Chondrocyte (in vitro differentiated cells): ENCODE measurements around the gene PRKAG2. TPM values are rescaled to one million over a fixed set of nuclear protein-coding genes. Genes with fewer than 3 reads are reported as not detected.
"Not testable (repeated sequence)": the region's sequence is repeated elsewhere in the genome, so short reads cannot be mapped to it uniquely, and the experiment has no call there.

ENCODE experiments used
- DNase-seq: peaks from one replicate; pipeline ENCODE4 v3.0.0; 2021; ENCODE audit warnings: mixed read lengths, low spot score
- H3K27ac Mint-ChIP-seq: one replicate; pipeline ENCODE4 v1.8.0; 2021; ENCODE audit warnings: mild to moderate bottlenecking, moderate library complexity, mixed read lengths; ENCODE audit not compliant: unreplicated experiment
- H3K27me3 Mint-ChIP-seq: 2 replicates; pipeline ENCODE4 v1.8.0; 2021; ENCODE audit warnings: low read depth, mixed read lengths
- H3K36me3 Mint-ChIP-seq: 2 replicates; pipeline ENCODE4 v1.8.0; 2021; ENCODE audit warnings: low read depth, mixed read lengths
- H3K4me1 Mint-ChIP-seq: 2 replicates; pipeline ENCODE4 v1.8.0; 2021; ENCODE audit warnings: low read depth, mild to moderate bottlenecking, mixed read lengths
- H3K4me3 Mint-ChIP-seq: one replicate; pipeline ENCODE4 v1.8.0; 2021; ENCODE audit warnings: mild to moderate bottlenecking, moderate library complexity, mixed read lengths; ENCODE audit not compliant: unreplicated experiment
- H3K9me3 Mint-ChIP-seq: 2 replicates; pipeline ENCODE4 v1.8.0; 2021; ENCODE audit warnings: low read depth, mixed read lengths
- total RNA-seq: library from RNA; stranded (reverse); gene quantifications from 3 replicates; pipeline ENCODE4 v1.2.1, GENCODE V29; 2021
- TF ChIP-seq, protein P1 (sequence below): fragments of 200-600 bp; sonication (generic); IDR thresholded peaks from 2 replicates; pipeline ENCODE4 v1.5.0; 2021; ENCODE audit warnings: antibody characterized with exemption, mild to moderate bottlenecking, moderate library complexity

PRKAG2 gene
- total RNA-seq, 1 donor from 2014 or later = 35.4 TPM

GRCh38 chr7:151585744-151586393 lies 291.0 kb downstream of the PRKAG2 start:
- Mint-ChIP-seq H3K27ac (no peak overlapping the region), H3K4me1 (no peaks in the 10 kb centered on the region), H3K27me3 (no peaks in the 10 kb centered on the region), H3K9me3 (no peaks in the 10 kb centered on the region), H3K36me3 (peaks cover 12% of the 10 kb centered on the region), H3K4me3 (no peak overlapping the region)
- DNase-seq = no peak
- TF ChIP-seq, protein P1, sequence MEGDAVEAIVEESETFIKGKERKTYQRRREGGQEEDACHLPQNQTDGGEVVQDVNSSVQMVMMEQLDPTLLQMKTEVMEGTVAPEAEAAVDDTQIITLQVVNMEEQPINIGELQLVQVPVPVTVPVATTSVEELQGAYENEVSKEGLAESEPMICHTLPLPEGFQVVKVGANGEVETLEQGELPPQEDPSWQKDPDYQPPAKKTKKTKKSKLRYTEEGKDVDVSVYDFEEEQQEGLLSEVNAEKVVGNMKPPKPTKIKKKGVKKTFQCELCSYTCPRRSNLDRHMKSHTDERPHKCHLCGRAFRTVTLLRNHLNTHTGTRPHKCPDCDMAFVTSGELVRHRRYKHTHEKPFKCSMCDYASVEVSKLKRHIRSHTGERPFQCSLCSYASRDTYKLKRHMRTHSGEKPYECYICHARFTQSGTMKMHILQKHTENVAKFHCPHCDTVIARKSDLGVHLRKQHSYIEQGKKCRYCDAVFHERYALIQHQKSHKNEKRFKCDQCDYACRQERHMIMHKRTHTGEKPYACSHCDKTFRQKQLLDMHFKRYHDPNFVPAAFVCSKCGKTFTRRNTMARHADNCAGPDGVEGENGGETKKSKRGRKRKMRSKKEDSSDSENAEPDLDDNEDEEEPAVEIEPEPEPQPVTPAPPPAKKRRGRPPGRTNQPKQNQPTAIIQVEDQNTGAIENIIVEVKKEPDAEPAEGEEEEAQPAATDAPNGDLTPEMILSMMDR = no peak

- Mint-ChIP-seq H3K27ac (no peak overlapping the region), H3K4me3 (no peak overlapping the region), H3K27me3 (no peaks in the 10 kb centered on the region), H3K36me3 (peaks cover 13% of the 10 kb centered on the region), H3K4me1 (no peaks in the 10 kb centered on the region), H3K9me3 (peaks cover 10% of the 10 kb centered on the region)
- TF ChIP-seq, protein P1 = no peak
- DNase-seq = no peak
These were observed 295.2 kb downstream of the PRKAG2 start for GRCh38 chr7:151581741-151582140.

- TF ChIP-seq, protein P1 = no peak
- Mint-ChIP-seq H3K9me3 (peaks cover 10% of the 10 kb centered on the region), H3K4me3 (no peak overlapping the region), H3K27ac (no peak overlapping the region), H3K36me3 (peaks cover 15% of the 10 kb centered on the region), H3K27me3 (no peaks in the 10 kb centered on the region), H3K4me1 (no peaks in the 10 kb centered on the region)
- DNase-seq = no peak
These were observed 297.3 kb downstream of the PRKAG2 start for GRCh38 chr7:151579644-151580043.

GRCh38 chr7:151575410-151575809 lies 301.5 kb downstream of the PRKAG2 start:
- Mint-ChIP-seq H3K4me3 (no peak overlapping the region), H3K27ac (no peak overlapping the region), H3K27me3 (no peaks in the 10 kb centered on the region), H3K9me3 (peaks cover 8% of the 10 kb centered on the region), H3K4me1 (peaks cover 12% of the 10 kb centered on the region), H3K36me3 (peaks cover 16% of the 10 kb centered on the region)
- DNase-seq = no peak
- TF ChIP-seq, protein P1 = no peak

GRCh38 chr7:151573046-151573445 lies 303.9 kb downstream of the PRKAG2 start:
- H3K9me3 Mint-ChIP-seq, H3K27ac Mint-ChIP-seq, H3K4me3 Mint-ChIP-seq, H3K27me3 Mint-ChIP-seq, DNase-seq: not testable (repeated sequence)
- H3K36me3 Mint-ChIP-seq = peaks cover 12% of the 10 kb centered on the region
- H3K4me1 Mint-ChIP-seq = peaks cover 12% of the 10 kb centered on the region

DNA sequence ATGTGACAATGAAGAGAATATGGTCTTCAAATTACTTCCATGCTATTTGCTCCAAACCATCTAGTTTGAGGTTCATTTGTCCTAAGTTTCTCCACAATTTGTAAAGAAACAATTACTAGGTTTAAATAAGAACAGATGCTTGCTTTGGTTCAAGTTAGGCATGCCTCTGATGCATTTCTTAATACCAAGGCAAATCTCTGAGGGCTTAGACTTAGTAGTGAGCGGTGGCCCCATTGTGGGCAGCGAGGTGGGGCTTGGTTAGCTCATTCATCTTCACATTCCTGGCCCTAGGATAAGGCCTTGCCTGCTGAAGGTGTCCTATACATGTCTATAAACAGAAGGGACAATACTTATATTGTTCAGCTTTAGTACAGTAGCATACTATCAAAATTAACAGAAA lies 304.8 kb downstream of the PRKAG2 start:
- TF ChIP-seq, protein P1 = no peak
- Mint-ChIP-seq H3K27ac (peak overlapping the region; percentile 0), H3K9me3 (no peaks in the 10 kb centered on the region), H3K27me3 (no peaks in the 10 kb centered on the region), H3K4me1 (peaks cover 12% of the 10 kb centered on the region), H3K4me3 (no peak overlapping the region), H3K36me3 (peaks cover 12% of the 10 kb centered on the region)
- DNase-seq = no peak
